DND-41 (cell line): ENCODE results near the gene UNCX.
"Not testable (repeated sequence)": the region's sequence is repeated elsewhere in the genome, so short reads cannot be mapped to it uniquely, and the experiment has no call there.

Source experiments
- ATAC-seq: fragments of 200-7000 bp; cut with Tn5 transposase; 3 replicates; pipeline ENCODE4 v1.9.1; 2021; ENCODE audit warnings: low read depth; ENCODE audit not compliant: insufficient read depth
- DNase-seq: peaks from one replicate; pipeline ENCODE4 v3.0.0-alpha.2; 2020
- H2AFZ ChIP-seq: 2 replicates; pipeline ENCODE4 v1.6.0; 2012; ENCODE audit warnings: low read depth, low read length
- H3K27ac ChIP-seq: 2 replicates; pipeline ENCODE4 v1.5.1; 2012; ENCODE audit warnings: low read length, inconsistent platforms
- H3K27me3 ChIP-seq: fragments of 200-600 bp; sonication (generic); 2 replicates; pipeline ENCODE4 v1.6.0; 2012; ENCODE audit warnings: low read length, mild to moderate bottlenecking, inconsistent platforms; ENCODE audit not compliant: insufficient read depth, poor library complexity
- H3K36me3 ChIP-seq: 2 replicates; pipeline ENCODE4 v1.5.1; 2012; ENCODE audit warnings: low read length, inconsistent platforms; ENCODE audit not compliant: insufficient read depth
- H3K4me1 ChIP-seq: 2 replicates; pipeline ENCODE4 v1.5.1; 2012; ENCODE audit warnings: mild to moderate bottlenecking, low read length; ENCODE audit not compliant: insufficient read depth
- H3K4me2 ChIP-seq: 2 replicates; pipeline ENCODE4 v1.6.0; 2012; ENCODE audit warnings: mild to moderate bottlenecking, moderate library complexity, low read length, inconsistent platforms; ENCODE audit not compliant: insufficient read depth
- H3K4me3 ChIP-seq, 2 experiments: fragments of 200-600 bp in 1 of 2; shearing (Covaris generic) in 1 of 2; 2 replicates each; pipeline ENCODE4 v1.5.1; 2012 to 2016; ENCODE audit warnings: inconsistent platforms in 2 of 2, low read length in 2 of 2, mild to moderate bottlenecking in 2 of 2, low read depth in 1 of 2, moderate library complexity in 1 of 2
- H3K79me2 ChIP-seq: 2 replicates; pipeline ENCODE4 v1.6.0; 2012; ENCODE audit warnings: low read length, inconsistent platforms; ENCODE audit not compliant: insufficient read depth
- H3K9ac ChIP-seq: 2 replicates; pipeline ENCODE4 v1.6.0; 2012; ENCODE audit warnings: low read depth, mild to moderate bottlenecking, inconsistent platforms, low read length, moderate library complexity
- H3K9me3 ChIP-seq: 2 replicates; pipeline ENCODE4 v1.5.1; 2012; ENCODE audit warnings: low read length, moderate library complexity, mild to moderate bottlenecking, inconsistent platforms; ENCODE audit not compliant: insufficient read depth, severe bottlenecking
- H4K20me1 ChIP-seq: 2 replicates; pipeline ENCODE4 v1.6.0; 2012; ENCODE audit warnings: low read length; ENCODE audit not compliant: insufficient read depth
- CTCF ChIP-seq: IDR thresholded peaks from 2 replicates; pipeline ENCODE4 v1.5.1; 2012; ENCODE audit warnings: borderline replicate concordance, low read length, moderate library complexity, mild to moderate bottlenecking; ENCODE audit not compliant: poor library complexity, severe bottlenecking; ENCODE audit errors: extremely low read depth
- EZH2 ChIP-seq: IDR thresholded peaks from 3 replicates; pipeline ENCODE4 v1.6.1; 2012; ENCODE audit warnings: borderline replicate concordance, low read depth, mild to moderate bottlenecking, moderate library complexity, low read length, inconsistent platforms; ENCODE audit not compliant: severe bottlenecking

Gene UNCX

GRCh38 chr7:1201916-1202315 lies 30.8 kb upstream of the UNCX start:
- no peak overlapping the region for H3K4me2 ChIP-seq
- H3K27me3 ChIP-seq: no peaks in the 10 kb centered on the region
- DNase-seq (no peak), ATAC-seq (no peak)
- no peaks in the 10 kb centered on the region for H3K79me2 ChIP-seq
- H3K4me3 ChIP-seq: no peak overlapping the region
- H3K27ac ChIP-seq: no peak overlapping the region
- H2AFZ ChIP-seq: no peak overlapping the region
- H3K9me3 ChIP-seq: no peaks in the 10 kb centered on the region
- no peaks in the 10 kb centered on the region for H3K4me1 ChIP-seq
- TF ChIP-seq CTCF (no peak), EZH2 (no peak)
- no peak overlapping the region for H3K9ac ChIP-seq
- H4K20me1 ChIP-seq: no peaks in the 10 kb centered on the region
- no peaks in the 10 kb centered on the region for H3K36me3 ChIP-seq

- not testable (repeated sequence) for H3K27me3 ChIP-seq, H3K4me3 ChIP-seq, H3K9me3 ChIP-seq, H3K4me2 ChIP-seq, DNase-seq, H3K27ac ChIP-seq, ATAC-seq, H3K79me2 ChIP-seq, H4K20me1 ChIP-seq, H2AFZ ChIP-seq, H3K9ac ChIP-seq, H3K4me1 ChIP-seq, H3K36me3 ChIP-seq
Measured at GRCh38 chr7:1202914-1203313, 29.8 kb upstream of the UNCX start.

GRCh38 chr7:1204460-1205140 lies 28.1 kb upstream of the UNCX start:
- Histone ChIP-seq H3K27me3 (peaks cover 3% of the 10 kb centered on the region), H3K9me3 (no peaks in the 10 kb centered on the region)
- no peak for ATAC-seq

GRCh38 chr7:1205742-1206141 lies 26.9 kb upstream of the UNCX start:
- H3K4me2 ChIP-seq, ATAC-seq, H2AFZ ChIP-seq, H3K4me3 ChIP-seq, DNase-seq, H3K36me3 ChIP-seq, H3K27me3 ChIP-seq, H3K4me1 ChIP-seq, H3K79me2 ChIP-seq, H4K20me1 ChIP-seq, H3K9ac ChIP-seq, H3K9me3 ChIP-seq, H3K27ac ChIP-seq: not testable (repeated sequence)

More at GRCh38 chr7:1204460-1205140, 28.1 kb upstream of the UNCX start:
- no peak for DNase-seq
- Histone ChIP-seq H3K4me1 (no peaks in the 10 kb centered on the region), H3K4me2 (no peak overlapping the region), H2AFZ (no peak overlapping the region), H3K79me2 (no peaks in the 10 kb centered on the region), H3K27ac (no peak overlapping the region), H3K4me3 (no peak overlapping the region), H4K20me1 (no peaks in the 10 kb centered on the region), H3K9ac (no peak overlapping the region), H3K36me3 (no peaks in the 10 kb centered on the region)
- TF ChIP-seq EZH2 (no peak), CTCF (no peak)
